H1 (cell line): ENCODE results near the gene CRKL. TPM values are rescaled to one million over a fixed set of nuclear protein-coding genes. Genes with fewer than 3 reads are reported as not detected.

Experiments used
- CTCF ChIA-PET: fragments of 300-600 bp; sonication (Branson Sonifier 250); formaldehyde crosslinking; loops from one replicate; lab custom pipeline; 2021; ENCODE audit not compliant: partially characterized antibody; lab: Charles Lee
- POLR2A ChIA-PET: fragments of 300-600 bp; sonication (Branson Sonifier 250); formaldehyde crosslinking; loops from one replicate; lab custom pipeline; 2021; ENCODE audit warnings: inconsistent platforms; ENCODE audit not compliant: partially characterized antibody; lab: Charles Lee
- DNase-seq, 2 experiments: peaks; one replicate each; pipeline versions ENCODE4 v3.0.0 to v3.0.0-alpha.2; 2010 to 2022; ENCODE audit warnings: low spot score in 2 of 2, low read depth in 1 of 2, mixed read lengths in 1 of 2
- FAIRE-seq: peaks from 2 replicates; lab custom pipeline; 2011; peaks lifted over from hg19 to GRCh38; lab: Jason Lieb, UNC
- H2AFZ ChIP-seq: 2 replicates; pipeline ENCODE4 v1.8.1; 2012; ENCODE audit warnings: low read length, inconsistent platforms
- H2AK5ac ChIP-seq: 2 replicates; pipeline ENCODE4 v1.6.1; 2013; ENCODE audit warnings: low read depth, low read length
- H2BK120ac ChIP-seq: replicated peaks from 2 replicates; pipeline ENCODE3; 2013; ENCODE audit warnings: low read depth, low read length, inconsistent platforms
- H2BK12ac ChIP-seq: 2 replicates; pipeline ENCODE4 v1.6.1; 2013; ENCODE audit warnings: low read depth, low read length
- H2BK15ac ChIP-seq: 2 replicates; pipeline ENCODE4 v1.6.1; 2013; ENCODE audit warnings: low read length
- H2BK20ac ChIP-seq: 2 replicates; pipeline ENCODE4 v1.6.1; 2013; ENCODE audit warnings: low read length
- H2BK5ac ChIP-seq: 2 replicates; pipeline ENCODE4 v1.6.1; 2013; ENCODE audit warnings: low read depth, low read length
- H3K14ac ChIP-seq: 2 replicates; pipeline ENCODE4 v1.6.1; 2013; ENCODE audit warnings: inconsistent platforms; ENCODE audit not compliant: insufficient read length
- H3K18ac ChIP-seq: 2 replicates; pipeline ENCODE4 v1.6.1; 2013; ENCODE audit warnings: low read length; ENCODE audit errors: extremely low read depth
- H3K23ac ChIP-seq: 2 replicates; pipeline ENCODE4 v1.6.1; 2013; ENCODE audit warnings: inconsistent platforms; ENCODE audit not compliant: insufficient read length
- H3K23me2 ChIP-seq: 2 replicates; pipeline ENCODE4 v1.6.1; 2013; ENCODE audit warnings: low read depth, low read length
- H3K27ac ChIP-seq: 2 replicates; pipeline ENCODE4 v1.6.1; 2011; ENCODE audit warnings: low read depth, low read length, inconsistent platforms
- H3K27me3 ChIP-seq, 4 experiments: replicated peaks in 1 of 4; 1 replicate in 1 of 4; 2 replicates in 3 of 4; pipeline versions ENCODE4 v1.6.1 to v1.8.1; 2011 to 2013; ENCODE audit warnings: low read length in 3 of 4, mild to moderate bottlenecking in 3 of 4, inconsistent platforms in 2 of 4, mixed read lengths in 2 of 4, moderate library complexity in 1 of 4; ENCODE audit not compliant: control insufficient read depth in 3 of 4, insufficient read depth in 3 of 4; ENCODE audit errors: extremely low read depth in 1 of 4
- H3K36me3 ChIP-seq, 4 experiments: 2 replicates each; pipeline versions ENCODE4 v1.6.1 to v1.8.1; 2011 to 2013; ENCODE audit warnings: mild to moderate bottlenecking in 4 of 4, low read length in 3 of 4, moderate library complexity in 2 of 4, control low read depth in 1 of 4, inconsistent platforms in 1 of 4; ENCODE audit not compliant: insufficient read depth in 4 of 4, control insufficient read depth in 2 of 4
- H3K4ac ChIP-seq: replicated peaks from 2 replicates; pipeline ENCODE3; 2013; ENCODE audit warnings: low read length, low read depth, mixed read lengths, inconsistent platforms; ENCODE audit not compliant: insufficient read length
- H3K4me1 ChIP-seq, 4 experiments: replicated peaks in 1 of 4; 1 replicate in 1 of 4; 2 replicates in 3 of 4; pipeline versions ENCODE4 v1.6.1 to v1.8.1; 2011 to 2013; ENCODE audit warnings: low read length in 3 of 4, inconsistent platforms in 2 of 4, mixed read lengths in 1 of 4; ENCODE audit not compliant: insufficient read depth in 4 of 4, control insufficient read depth in 3 of 4
- H3K4me2 ChIP-seq, 2 experiments: 2 replicates each; pipeline versions ENCODE4 v1.6.1 to v1.8.1; 2011 to 2013; ENCODE audit warnings: low read depth in 2 of 2, low read length in 2 of 2, control low read depth in 1 of 2, inconsistent platforms in 1 of 2, mild to moderate bottlenecking in 1 of 2; ENCODE audit not compliant: insufficient read depth in 1 of 2
- H3K4me3 ChIP-seq, 4 experiments: fragments of 200-600, 300-600 bp in 1 of 4; sonication (generic), shearing (Covaris generic), sonication (Bioruptor Twin) in 1 of 4; 2 replicates each; pipeline versions ENCODE4 v1.5.1 to v1.8.1; 2011 to 2016; ENCODE audit warnings: low read length in 4 of 4, low read depth in 3 of 4, control low read depth in 2 of 4, inconsistent platforms in 2 of 4, mild to moderate bottlenecking in 2 of 4, mixed read lengths in 1 of 4, moderate library complexity in 1 of 4; ENCODE audit not compliant: insufficient read depth in 2 of 4; ENCODE audit errors: extremely low read depth in 1 of 4
- H3K56ac ChIP-seq: replicated peaks from 2 replicates; pipeline ENCODE3; 2013; ENCODE audit warnings: low read depth, mild to moderate bottlenecking, mixed read lengths, low read length, inconsistent platforms; ENCODE audit not compliant: insufficient read length
- H3K79me1 ChIP-seq: 2 replicates; pipeline ENCODE4 v1.6.1; 2013; ENCODE audit warnings: low read depth, low read length, control low read depth
- H3K79me2 ChIP-seq, 2 experiments: 2 replicates each; pipeline versions ENCODE4 v1.6.1 to v1.8.1; 2012 to 2013; ENCODE audit warnings: low read length in 2 of 2, mild to moderate bottlenecking in 2 of 2, inconsistent platforms in 1 of 2; ENCODE audit not compliant: insufficient read depth in 2 of 2, control insufficient read depth in 1 of 2
- H3K9ac ChIP-seq, 4 experiments: replicated peaks in 1 of 4; 1 replicate in 1 of 4; 2 replicates in 3 of 4; pipeline versions ENCODE4 v1.6.1 to v1.8.1; 2011 to 2013; ENCODE audit warnings: low read depth in 3 of 4, low read length in 3 of 4, control low read depth in 2 of 4, mild to moderate bottlenecking in 2 of 4, moderate library complexity in 2 of 4, inconsistent platforms in 1 of 4; ENCODE audit errors: extremely low read depth in 1 of 4
- H3K9me3 ChIP-seq, 2 experiments: 2 replicates each; pipeline versions ENCODE4 v1.6.1 to v1.8.1; 2012 to 2013; ENCODE audit warnings: mild to moderate bottlenecking in 2 of 2, moderate library complexity in 2 of 2, control low read depth in 1 of 2, inconsistent platforms in 1 of 2, low read depth in 1 of 2, low read length in 1 of 2, mixed read lengths in 1 of 2; ENCODE audit not compliant: insufficient read depth in 2 of 2
- H4K20me1 ChIP-seq, 2 experiments: replicated peaks in 1 of 2; 2 replicates each; pipeline versions ENCODE3 to v1.8.1; 2011 to 2013; ENCODE audit warnings: inconsistent platforms in 2 of 2, low read length in 2 of 2, mild to moderate bottlenecking in 1 of 2; ENCODE audit not compliant: insufficient read depth in 2 of 2, control insufficient read depth in 1 of 2
- H4K5ac ChIP-seq: 2 replicates; pipeline ENCODE4 v1.6.1; 2013; ENCODE audit warnings: low read length, low read depth, mixed read lengths, inconsistent platforms; ENCODE audit not compliant: insufficient read length
- H4K8ac ChIP-seq: 2 replicates; pipeline ENCODE4 v1.8.0; 2013; ENCODE audit warnings: mild to moderate bottlenecking, moderate library complexity, low read length, inconsistent platforms; ENCODE audit not compliant: insufficient read depth; ENCODE audit errors: extremely low read depth
- H4K91ac ChIP-seq: replicated peaks from 2 replicates; pipeline ENCODE3; 2013; ENCODE audit warnings: low read length, mixed read lengths, inconsistent platforms; ENCODE audit not compliant: insufficient read length
- BACH1 ChIP-seq: IDR thresholded peaks from 2 replicates; pipeline ENCODE4 v1.6.1; 2012; ENCODE audit warnings: low read length, improper control_type of control experiment
- HDAC6 ChIP-seq: IDR thresholded peaks from one replicate; pipeline ENCODE4 v1.7.1; 2012; ENCODE audit warnings: low read depth, mild to moderate bottlenecking, inconsistent platforms, low read length, moderate library complexity
- JUND ChIP-seq: IDR thresholded peaks from 2 replicates; pipeline ENCODE4 v1.6.1; 2011; ENCODE audit warnings: mild to moderate bottlenecking, improper control_type of control experiment, low read length
- NRF1 ChIP-seq: IDR thresholded peaks from 2 replicates; pipeline ENCODE4 v1.6.1; 2011; ENCODE audit warnings: mild to moderate bottlenecking, low read depth, low read length, improper control_type of control experiment
- SIX5 ChIP-seq: IDR thresholded peaks from 2 replicates; pipeline ENCODE4 v1.6.1; 2011; ENCODE audit warnings: mild to moderate bottlenecking, low read depth, low read length
- SP4 ChIP-seq: IDR thresholded peaks from 2 replicates; pipeline ENCODE4 v1.6.1; 2012; ENCODE audit warnings: low read length, inconsistent platforms
- SRF ChIP-seq: IDR thresholded peaks from 2 replicates; pipeline ENCODE4 v1.6.1; 2011; ENCODE audit warnings: mild to moderate bottlenecking, low read depth, low read length, moderate library complexity
- TCF12 ChIP-seq: IDR thresholded peaks from 2 replicates; pipeline ENCODE4 v1.6.1; 2011; ENCODE audit warnings: low read depth, mild to moderate bottlenecking, low read length
- WGBS, 2 experiments: shearing (Covaris generic) in 1 of 2; methylation state at CpG; one replicate each; pipeline versions ENCODE4 v1.1.6 to v1.1.7; 2013 to 2015; ENCODE audit warnings: low lambda C conversion rate in 2 of 2, mixed read lengths in 2 of 2, inconsistent platforms in 1 of 2, low coverage in 1 of 2, missing lambda C conversion rate in 1 of 2; ENCODE audit not compliant: insufficient replicate concordance in 2 of 2, insufficient coverage in 1 of 2, insufficient read length in 1 of 2; ENCODE audit errors: extremely low coverage in 1 of 2, missing lambda C conversion rate in 1 of 2; 5-methylcytosine and 5-hydroxymethylcytosine counted together
- polyA plus RNA-seq, 7 experiments: library from polyadenylated mRNA; depleted of rRNA in 3 of 7; stranded (reverse) in 5 of 7; unstranded in 2 of 7; fragments of >200 nt in 5 of 7; fragments of 200-250 nt in 2 of 7; gene quantifications; 1 replicate in 5 of 7; 2 replicates in 1 of 7; 4 replicates in 1 of 7; pipeline versions ENCODE4 v1.2.1 to v1.2.3, GENCODE V29; 2011 to 2013; ENCODE audit warnings: missing spikeins in 2 of 7, mixed read lengths in 2 of 7
- total RNA-seq: library from RNA; stranded (reverse); fragmentation: NEBNext Ultra II Directional; extraction: Animal tissue kit (Norgen Biotek cat#: 25700); gene quantifications from 2 replicates; pipeline ENCODE4 v1.2.1, GENCODE V29; 2021
- TF ChIP-seq, protein P1 (sequence below): IDR thresholded peaks from 2 replicates; pipeline ENCODE4 v1.6.1; 2012; ENCODE audit warnings: inconsistent platforms
- TF ChIP-seq, protein P2 (sequence below): IDR thresholded peaks from 2 replicates; pipeline ENCODE4 v1.6.1; 2012; ENCODE audit warnings: low read length, inconsistent platforms

CRKL gene
- total and polyA plus RNA-seq, 2 of the 8 experiments (the other 6 are each of a cell fraction or from before 2014, with no cell fraction given) = 34.5 to 94.5 TPM

DNA sequence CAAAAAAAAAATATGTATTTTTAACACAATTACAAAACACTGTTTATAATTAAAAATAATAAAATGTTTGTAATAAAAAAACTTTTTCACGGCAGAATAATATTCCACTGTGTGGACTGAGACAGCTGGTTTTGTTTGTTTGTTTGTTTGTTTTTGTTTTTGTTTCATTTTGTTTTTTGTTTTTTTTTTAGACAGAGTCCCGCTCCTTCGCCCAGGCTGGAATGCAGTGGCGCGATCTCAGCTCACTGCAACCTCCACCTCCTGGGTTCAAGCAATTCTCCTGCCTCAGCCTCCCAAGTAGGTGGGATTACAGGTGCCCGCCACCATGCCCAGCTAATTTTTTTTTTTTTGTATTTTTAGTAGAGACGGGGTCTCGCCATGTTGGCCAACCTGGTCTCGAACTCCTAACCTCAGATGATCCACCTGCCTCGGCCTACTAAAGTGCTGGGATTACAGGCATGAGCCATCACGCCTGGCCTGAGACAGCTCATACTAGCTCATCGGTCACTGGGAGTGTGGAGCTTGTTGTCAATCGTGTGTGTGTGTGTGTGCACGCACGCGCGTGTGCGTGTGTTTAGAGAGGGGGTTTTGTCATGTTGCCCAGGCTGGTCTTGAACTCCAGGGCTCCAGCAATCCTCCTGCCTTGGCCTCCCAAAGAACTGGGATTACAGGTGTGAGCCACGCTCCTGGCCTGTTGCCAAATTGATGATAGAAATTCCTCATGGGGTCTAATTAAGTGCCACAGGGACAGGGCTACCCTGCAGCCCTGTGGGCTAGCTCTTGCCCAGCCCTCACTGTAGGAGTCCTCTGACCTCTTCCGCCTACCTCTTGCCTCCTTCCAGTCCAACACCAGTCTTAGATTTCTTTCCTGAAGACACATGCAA is 42.6 kb downstream of the CRKL start:
- Histone ChIP-seq H3K23me2 (peaks cover 12% of the 10 kb centered on the region), H3K23ac (no peak overlapping the region), H2AK5ac (no peak overlapping the region), H3K27me3 (peaks cover 17 to 32% (median 27%) of the 10 kb centered on the region in 4 experiments), H2BK15ac (no peak overlapping the region), H3K9ac (no peak overlapping the region), H3K79me2 (no peaks in the 10 kb centered on the region), H3K79me1 (peaks cover 2% of the 10 kb centered on the region; the same call in 1 of the 2 replicates), H4K5ac (no peak overlapping the region), H4K91ac (no peak overlapping the region), H3K14ac (no peak overlapping the region), H2BK120ac (no peak overlapping the region), H3K27ac (no peak overlapping the region), H2BK5ac (no peak overlapping the region), H3K18ac (no peak overlapping the region), H3K4me1 (peaks cover 0 to 10% (median 5%) of the 10 kb centered on the region in 4 experiments; a peak in 6 of 7 replicates), H3K9me3 (no peaks in the 10 kb centered on the region), H4K8ac (no peak overlapping the region; the same call in 1 of the 2 replicates), H3K36me3 (no peaks in the 10 kb centered on the region), H2BK12ac (no peak overlapping the region), H2AFZ (no peak overlapping the region), H3K4me3 (no peak overlapping the region), H3K4me2 (no peak overlapping the region), H2BK20ac (no peak overlapping the region), H3K4ac (no peak overlapping the region), H4K20me1 (peaks cover 0 to 12% of the 10 kb centered on the region in 2 experiments), H3K56ac (no peak overlapping the region)
- CTCF ChIA-PET = interaction anchor here (0.6 to 13.5 kb wide), 15 partner anchors 12 to 1182 kb away, joined by 3 to 115 read pairs (median 3); partner anchors contain the start of genes AIFM3, LRRC74B and LZTR1
- POLR2A ChIA-PET = interaction anchor here (0.6 kb wide), 1 partner anchor 15 kb away, joined by 3 read pairs; no protein-coding TSS in a partner anchor
- DNase-seq = no peak
- FAIRE-seq = no peak
- 95% methylated on average over 20 of the region's 20 CpGs; no CpG with 5 or more reads in 1 of the 2 experiments for WGBS, 2 experiments
- TF ChIP-seq SIX5 = no peak
- no peak for TF ChIP-seq SP4
- TF ChIP-seq, protein P1, sequence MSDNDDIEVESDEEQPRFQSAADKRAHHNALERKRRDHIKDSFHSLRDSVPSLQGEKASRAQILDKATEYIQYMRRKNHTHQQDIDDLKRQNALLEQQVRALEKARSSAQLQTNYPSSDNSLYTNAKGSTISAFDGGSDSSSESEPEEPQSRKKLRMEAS = no peak
- TF ChIP-seq, protein P2, sequence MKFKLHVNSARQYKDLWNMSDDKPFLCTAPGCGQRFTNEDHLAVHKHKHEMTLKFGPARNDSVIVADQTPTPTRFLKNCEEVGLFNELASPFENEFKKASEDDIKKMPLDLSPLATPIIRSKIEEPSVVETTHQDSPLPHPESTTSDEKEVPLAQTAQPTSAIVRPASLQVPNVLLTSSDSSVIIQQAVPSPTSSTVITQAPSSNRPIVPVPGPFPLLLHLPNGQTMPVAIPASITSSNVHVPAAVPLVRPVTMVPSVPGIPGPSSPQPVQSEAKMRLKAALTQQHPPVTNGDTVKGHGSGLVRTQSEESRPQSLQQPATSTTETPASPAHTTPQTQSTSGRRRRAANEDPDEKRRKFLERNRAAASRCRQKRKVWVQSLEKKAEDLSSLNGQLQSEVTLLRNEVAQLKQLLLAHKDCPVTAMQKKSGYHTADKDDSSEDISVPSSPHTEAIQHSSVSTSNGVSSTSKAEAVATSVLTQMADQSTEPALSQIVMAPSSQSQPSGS = no peak
- TF ChIP-seq NRF1 = no peak
- no peak for TF ChIP-seq TCF12
- TF ChIP-seq HDAC6 = no peak
- TF ChIP-seq BACH1 = no peak
- TF ChIP-seq SRF = no peak
- no peak for TF ChIP-seq JUND
